GM20000 (cell line): ENCODE results near the gene MTM1.

Experiments
- DNase-seq: peaks from one replicate; pipeline ENCODE4 v3.0.0; 2012; ENCODE audit warnings: low spot score
- CTCF ChIP-seq: IDR thresholded peaks from 2 replicates; pipeline ENCODE4 v1.5.1; 2012; ENCODE audit warnings: mild to moderate bottlenecking, control low read depth; ENCODE audit errors: extremely low read depth, missing control alignments

Gene MTM1

DNA sequence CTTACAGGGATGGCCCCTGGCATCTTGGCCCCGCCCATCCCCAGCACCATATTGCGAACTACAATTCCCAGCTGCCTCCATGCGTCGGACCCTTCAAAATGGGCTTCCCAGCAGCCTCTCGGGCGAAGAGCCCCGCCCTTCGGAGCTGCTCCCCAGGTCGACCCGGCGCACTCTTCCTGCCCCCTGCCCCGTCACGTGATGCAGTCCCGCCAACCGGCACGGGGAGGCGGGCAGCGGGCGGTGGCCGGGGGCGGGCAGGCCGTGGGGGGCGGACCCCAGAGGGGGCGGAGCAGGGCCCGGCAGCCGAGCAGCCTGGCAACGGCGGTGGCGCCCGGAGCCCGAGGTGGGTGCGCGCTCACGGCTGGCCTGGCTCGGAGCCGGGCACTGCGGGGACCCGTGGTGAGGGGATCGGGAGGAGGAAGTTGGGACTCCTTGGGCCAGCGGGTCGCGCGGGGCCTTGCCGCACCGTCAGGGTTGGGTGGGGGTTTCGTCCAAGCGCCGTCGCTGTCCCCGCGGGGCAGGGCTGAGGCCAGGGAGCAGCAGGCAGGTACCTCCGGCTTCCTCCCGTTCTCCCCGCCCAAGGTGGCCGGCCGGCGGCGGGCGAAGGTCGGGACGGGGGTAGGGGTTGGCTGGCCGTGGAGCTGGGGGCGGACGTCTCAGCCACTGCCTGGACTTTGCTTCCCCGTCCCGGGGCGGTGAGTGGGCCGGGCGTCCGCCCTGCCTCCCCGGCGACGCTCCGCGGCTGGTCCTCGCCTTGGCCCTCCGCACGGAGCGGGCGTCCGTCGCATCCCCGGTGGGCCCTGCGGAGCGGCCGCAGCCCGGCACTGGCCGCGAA lies at the start of gene MTM1:
TSS of gene MTM1 (plus strand) at position 302 of the 835 bp plus-strand sequence. CDS start 23,994 bp downstream, outside the sequence.
- TF ChIP-seq CTCF = no peak
- peak; percentile 93 for DNase-seq

GRCh38 chrX:150522494-150522893 lies 45.9 kb upstream of the MTM1 start:
- no peak for TF ChIP-seq CTCF
- DNase-seq = no peak

- no peak for TF ChIP-seq CTCF
- DNase-seq = no peak
These were observed 43.1 kb upstream of the MTM1 start for GRCh38 chrX:150525061-150525919.

DNA sequence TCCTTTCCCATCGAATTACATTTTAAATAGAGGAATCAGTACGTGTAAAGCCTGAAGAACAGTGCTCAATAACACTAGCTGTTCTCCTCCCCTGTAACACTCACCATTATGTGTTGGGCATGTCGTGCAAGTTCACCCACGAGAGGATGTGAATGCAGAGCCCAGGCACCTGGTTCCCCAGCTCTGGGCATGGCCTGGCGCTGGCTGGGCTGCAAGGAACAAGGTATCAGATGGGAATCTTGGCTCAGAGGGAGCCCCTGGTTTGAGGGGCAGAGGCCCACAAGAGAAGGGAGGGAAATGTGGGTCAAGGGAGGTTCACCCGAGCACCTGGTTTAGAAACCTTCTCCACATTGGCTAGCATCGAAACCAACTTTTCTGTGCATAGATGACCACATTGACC lies 41.7 kb upstream of the MTM1 start:
- TF ChIP-seq CTCF = no peak
- no peak for DNase-seq

DNA sequence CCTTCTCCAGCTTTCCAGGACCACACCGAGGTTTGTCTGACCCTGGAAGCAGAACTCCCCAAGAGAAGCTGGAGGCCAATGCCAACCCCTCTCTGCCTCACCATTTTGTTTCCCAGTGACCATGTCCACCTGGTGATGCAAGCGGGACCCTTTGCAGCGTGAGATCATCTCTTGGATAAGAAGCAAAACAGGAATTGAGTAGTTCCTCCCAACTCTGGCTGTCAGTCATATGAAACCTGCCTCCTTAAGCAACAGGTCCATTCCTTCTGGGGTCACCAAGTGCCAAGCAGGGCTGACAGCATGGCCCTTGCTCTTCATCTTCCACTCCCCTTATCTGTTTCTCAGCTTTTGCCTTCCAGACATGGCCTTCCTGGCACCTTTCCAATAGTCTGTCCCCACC lies 41.3 kb upstream of the MTM1 start:
- no peak for DNase-seq
- no peak for TF ChIP-seq CTCF

DNA sequence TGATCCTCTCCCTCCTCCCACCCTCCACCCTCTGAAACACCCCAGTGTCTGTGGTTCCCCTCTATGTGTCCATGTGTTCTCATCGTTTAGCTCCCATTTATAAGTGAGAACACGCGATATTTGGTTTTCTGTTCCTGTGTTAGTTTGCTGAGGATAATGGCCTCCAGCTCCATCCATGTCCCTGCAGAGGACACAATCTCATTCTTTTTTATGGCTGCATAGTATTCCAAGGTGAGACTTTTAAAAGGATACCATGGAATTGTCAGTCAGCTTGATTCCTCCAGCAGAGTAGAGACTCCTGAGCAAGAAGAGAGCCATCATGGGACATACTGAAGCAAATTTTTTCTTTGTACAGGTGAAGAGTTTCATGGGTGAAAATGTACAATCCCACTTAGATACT lies 38.8 kb upstream of the MTM1 start:
- TF ChIP-seq CTCF = no peak
- DNase-seq = no peak

- no peak for DNase-seq
- no peak for TF ChIP-seq CTCF
These were observed 37.6 kb upstream of the MTM1 start for GRCh38 chrX:150530821-150531220.
